ENCODE data around the gene MAST4. TPM values are rescaled to one million over a fixed set of nuclear protein-coding genes. Genes with fewer than 3 reads are reported as not detected.

MAST4 gene
- total RNA-seq, 2 donors from 2014 or later, result 11.0 to 11.5 TPM

- WGBS, 2 experiments (ENCODE audit: insufficient coverage in 1 of 2, insufficient read length in 1 of 2), result 58% methylated on average over 3 of the region's 3 CpGs; no CpG with 5 or more reads in 1 of the 2 experiments
- Mint-ChIP-seq H3K9me3 (no peaks in the 10 kb centered on the region), H3K4me1 (peaks cover 14% of the 10 kb centered on the region), H3K4me3 (no peak overlapping the region), H3K27ac (no peak overlapping the region), H3K36me3 (ENCODE audit: low read depth) (no peaks in the 10 kb centered on the region), H3K27me3 (ENCODE audit: insufficient read depth) (no peaks in the 10 kb centered on the region)
- no peak for DNase-seq
- no peaks in the 10 kb centered on the region for H3K27me3 ChIP-seq (ENCODE audit: control insufficient read depth, insufficient read depth, low read length, poor library complexity, severe bottlenecking)
- H3K9ac ChIP-seq (ENCODE audit: extremely low read depth, low read length, poor library complexity, severe bottlenecking), result no peak overlapping the region
- no peaks in the 10 kb centered on the region for H3K9me3 ChIP-seq (ENCODE audit: control insufficient read depth, low read length)
- no peaks in the 10 kb centered on the region for H3K36me3 ChIP-seq (ENCODE audit: control insufficient read depth, insufficient read depth, low read length)
- H3K4me1 ChIP-seq (ENCODE audit: control insufficient read depth, insufficient read depth, low read length), result no peaks in the 10 kb centered on the region
- peak; percentile 89 for TF ChIP-seq CTCF (conservative IDR thresholded peaks at IDR 0.05)
- H3K27ac ChIP-seq (ENCODE audit: low read depth, low read length), result no peak overlapping the region
- H3K4me3 ChIP-seq (ENCODE audit: low read length), result no peak overlapping the region
Measured at GRCh38 chr5:66987949-66988838, 392.0 kb downstream of the MAST4 start.

- no peak overlapping the region for H3K9ac ChIP-seq (ENCODE audit: extremely low read depth, low read length, poor library complexity, severe bottlenecking)
- H3K9me3 ChIP-seq (ENCODE audit: control insufficient read depth, low read length), result no peaks in the 10 kb centered on the region
- Mint-ChIP-seq H3K27me3 (ENCODE audit: insufficient read depth) (no peaks in the 10 kb centered on the region), H3K9me3 (no peaks in the 10 kb centered on the region), H3K4me1 (peaks cover 4% of the 10 kb centered on the region), H3K27ac (no peak overlapping the region), H3K4me3 (no peak overlapping the region), H3K36me3 (ENCODE audit: low read depth) (no peaks in the 10 kb centered on the region)
- no peaks in the 10 kb centered on the region for H3K4me1 ChIP-seq (ENCODE audit: control insufficient read depth, insufficient read depth, low read length)
- H3K27me3 ChIP-seq (ENCODE audit: control insufficient read depth, insufficient read depth, low read length, poor library complexity, severe bottlenecking), result no peaks in the 10 kb centered on the region
- DNase-seq, result peak; percentile 60
- H3K4me3 ChIP-seq (ENCODE audit: low read length), result no peak overlapping the region
- no peak overlapping the region for H3K27ac ChIP-seq (ENCODE audit: low read depth, low read length)
- TF ChIP-seq CTCF (conservative IDR thresholded peaks at IDR 0.05), result no peak
- WGBS, 2 experiments (ENCODE audit: insufficient coverage in 1 of 2, insufficient read length in 1 of 2), result 0% methylated on average over 1 of the region's 1 CpG; no CpG with 5 or more reads in 1 of the 2 experiments
- no peaks in the 10 kb centered on the region for H3K36me3 ChIP-seq (ENCODE audit: control insufficient read depth, insufficient read depth, low read length)
Measured at GRCh38 chr5:66989286-66989685, 393.1 kb downstream of the MAST4 start.

- Histone ChIP-seq H3K27me3 (ENCODE audit: control insufficient read depth, insufficient read depth, low read length, poor library complexity, severe bottlenecking) (no peaks in the 10 kb centered on the region), H3K4me1 (ENCODE audit: control insufficient read depth, insufficient read depth, low read length) (no peaks in the 10 kb centered on the region), H3K36me3 (ENCODE audit: control insufficient read depth, insufficient read depth, low read length) (no peaks in the 10 kb centered on the region), H3K4me3 (ENCODE audit: low read length) (no peak overlapping the region), H3K9me3 (ENCODE audit: control insufficient read depth, low read length) (no peaks in the 10 kb centered on the region), H3K9ac (ENCODE audit: extremely low read depth, low read length, poor library complexity, severe bottlenecking) (no peak overlapping the region), H3K27ac (ENCODE audit: low read depth, low read length) (no peak overlapping the region)
- Mint-ChIP-seq H3K4me3 (no peak overlapping the region), H3K9me3 (no peaks in the 10 kb centered on the region), H3K4me1 (peaks cover 4% of the 10 kb centered on the region), H3K27ac (no peak overlapping the region), H3K36me3 (ENCODE audit: low read depth) (no peaks in the 10 kb centered on the region), H3K27me3 (ENCODE audit: insufficient read depth) (no peaks in the 10 kb centered on the region)
- no peak for TF ChIP-seq CTCF (conservative IDR thresholded peaks at IDR 0.05)
- DNase-seq, result no peak
- WGBS, 2 experiments (ENCODE audit: insufficient coverage in 1 of 2, insufficient read length in 1 of 2), result 92 to 100% methylated on average over 1 to 2 of the region's 2 CpGs
Measured at GRCh38 chr5:66989781-66990180, 393.6 kb downstream of the MAST4 start.

Data from endodermal cell (in vitro differentiated cells).